Hepatocyte (in vitro differentiated cells): ENCODE measurements around the gene SLC36A4. TPM values are rescaled to one million over a fixed set of nuclear protein-coding genes. Genes with fewer than 3 reads are reported as not detected.

ENCODE experiments used
- DNase-seq: peaks from one replicate; pipeline ENCODE4 v3.0.0-alpha.2; 2016; ENCODE audit warnings: low spot score
- H2AFZ ChIP-seq: fragments of 200-600 bp; sonication (generic); 2 replicates; pipeline ENCODE4 v1.6.0; 2016; ENCODE audit warnings: antibody characterized with exemption, mild to moderate bottlenecking
- H3K27ac ChIP-seq: fragments of 200-600 bp; sonication (generic); 2 replicates; pipeline ENCODE4 v1.5.1; 2016; ENCODE audit warnings: mild to moderate bottlenecking
- H3K27me3 ChIP-seq: fragments of 200-600 bp; sonication (generic); 2 replicates; pipeline ENCODE4 v1.6.1; 2016
- H3K36me3 ChIP-seq: fragments of 200-600 bp; sonication (generic); replicated peaks from 2 replicates; pipeline ENCODE4 v1.5.1; 2016; ENCODE audit warnings: low read depth; ENCODE audit not compliant: insufficient read depth
- H3K4me1 ChIP-seq: fragments of 200-600 bp; sonication (generic); 2 replicates; pipeline ENCODE4 v1.5.1; 2016; ENCODE audit warnings: mild to moderate bottlenecking, moderate library complexity; ENCODE audit not compliant: insufficient read depth
- H3K4me2 ChIP-seq: fragments of 200-600 bp; sonication (generic); 2 replicates; pipeline ENCODE4 v1.6.0; 2016
- H3K4me3 ChIP-seq: fragments of 200-600 bp; sonication (generic); 2 replicates; pipeline ENCODE4 v1.5.1; 2016; ENCODE audit warnings: mild to moderate bottlenecking
- H3K79me2 ChIP-seq: fragments of 200-600 bp; sonication (generic); 2 replicates; pipeline ENCODE4 v1.6.0; 2017; ENCODE audit warnings: mild to moderate bottlenecking
- H3K9me2 ChIP-seq: fragments of 200-600 bp; sonication (generic); replicated peaks from 2 replicates; pipeline ENCODE4 v1.6.0; 2017; ENCODE audit warnings: mild to moderate bottlenecking; ENCODE audit not compliant: insufficient read depth
- H3K9me3 ChIP-seq: fragments of 200-600 bp; sonication (generic); 2 replicates; pipeline ENCODE4 v1.5.1; 2016; ENCODE audit warnings: low read depth, mild to moderate bottlenecking
- H4K20me1 ChIP-seq: fragments of 200-600 bp; sonication (generic); 2 replicates; pipeline ENCODE4 v1.6.0; 2016; ENCODE audit warnings: mild to moderate bottlenecking; ENCODE audit not compliant: insufficient read depth, poor library complexity, severe bottlenecking
- EZH2 ChIP-seq: fragments of 200-600 bp; sonication (generic); IDR thresholded peaks from 2 replicates; pipeline ENCODE4 v1.6.1; 2016; ENCODE audit warnings: antibody characterized with exemption, mild to moderate bottlenecking, borderline replicate concordance
- EZH2phosphoT487 ChIP-seq: fragments of 200-600 bp; sonication (generic); IDR thresholded peaks from one replicate; pipeline ENCODE4 v1.6.1; 2018; ENCODE audit warnings: antibody characterized with exemption, mild to moderate bottlenecking, low read depth, moderate library complexity; ENCODE audit not compliant: unreplicated experiment, severe bottlenecking
- WGBS: methylation state at CpG from one replicate; pipeline ENCODE4 v1.1.6; 2016; ENCODE audit warnings: low lambda C conversion rate; ENCODE audit errors: missing lambda C conversion rate; 5-methylcytosine and 5-hydroxymethylcytosine counted together
- polyA plus RNA-seq: library from polyadenylated mRNA; unstranded; fragments of >200 nt; fragmentation: Nextera tagmentation; extraction: Ambion mirVana; gene quantifications from 2 replicates; pipeline ENCODE4 v1.2.1, GENCODE V29; 2016
- total RNA-seq: library from RNA; depleted of rRNA; stranded (reverse); fragments of >200 nt; gene quantifications from 2 replicates; pipeline ENCODE4 v1.2.3, GENCODE V29; 2014
- TF ChIP-seq, protein P1 (sequence below): fragments of 200-600 bp; sonication (generic); IDR thresholded peaks from 2 replicates; pipeline ENCODE4 v1.5.1; 2016; ENCODE audit warnings: antibody characterized with exemption, mild to moderate bottlenecking; ENCODE audit not compliant: poor library complexity

Gene SLC36A4
- total and polyA plus RNA-seq, 2 experiments from 2014 or later: 17.6 to 18.4 TPM

GRCh38 chr11:93229876-93230275 lies 32.1 kb upstream of the SLC36A4 start:
- H3K27ac ChIP-seq: no peak overlapping the region
- H3K4me3 ChIP-seq: no peak overlapping the region
- WGBS: 97% methylated on average over 1 of the region's 1 CpG
- DNase-seq: no peak
- H3K36me3 ChIP-seq: no peaks in the 10 kb centered on the region
- H3K27me3 ChIP-seq: no peaks in the 10 kb centered on the region
- H3K9me3 ChIP-seq: no peaks in the 10 kb centered on the region
- H3K9me2 ChIP-seq: no peaks in the 10 kb centered on the region
- TF ChIP-seq EZH2: no peak
- TF ChIP-seq EZH2phosphoT487: no peak
- TF ChIP-seq, protein P1, sequence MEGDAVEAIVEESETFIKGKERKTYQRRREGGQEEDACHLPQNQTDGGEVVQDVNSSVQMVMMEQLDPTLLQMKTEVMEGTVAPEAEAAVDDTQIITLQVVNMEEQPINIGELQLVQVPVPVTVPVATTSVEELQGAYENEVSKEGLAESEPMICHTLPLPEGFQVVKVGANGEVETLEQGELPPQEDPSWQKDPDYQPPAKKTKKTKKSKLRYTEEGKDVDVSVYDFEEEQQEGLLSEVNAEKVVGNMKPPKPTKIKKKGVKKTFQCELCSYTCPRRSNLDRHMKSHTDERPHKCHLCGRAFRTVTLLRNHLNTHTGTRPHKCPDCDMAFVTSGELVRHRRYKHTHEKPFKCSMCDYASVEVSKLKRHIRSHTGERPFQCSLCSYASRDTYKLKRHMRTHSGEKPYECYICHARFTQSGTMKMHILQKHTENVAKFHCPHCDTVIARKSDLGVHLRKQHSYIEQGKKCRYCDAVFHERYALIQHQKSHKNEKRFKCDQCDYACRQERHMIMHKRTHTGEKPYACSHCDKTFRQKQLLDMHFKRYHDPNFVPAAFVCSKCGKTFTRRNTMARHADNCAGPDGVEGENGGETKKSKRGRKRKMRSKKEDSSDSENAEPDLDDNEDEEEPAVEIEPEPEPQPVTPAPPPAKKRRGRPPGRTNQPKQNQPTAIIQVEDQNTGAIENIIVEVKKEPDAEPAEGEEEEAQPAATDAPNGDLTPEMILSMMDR: no peak
- H3K4me2 ChIP-seq: no peak overlapping the region
- H4K20me1 ChIP-seq: no peaks in the 10 kb centered on the region
- no peaks in the 10 kb centered on the region for H3K4me1 ChIP-seq
- H3K79me2 ChIP-seq: no peaks in the 10 kb centered on the region
- H2AFZ ChIP-seq: no peak overlapping the region

DNA sequence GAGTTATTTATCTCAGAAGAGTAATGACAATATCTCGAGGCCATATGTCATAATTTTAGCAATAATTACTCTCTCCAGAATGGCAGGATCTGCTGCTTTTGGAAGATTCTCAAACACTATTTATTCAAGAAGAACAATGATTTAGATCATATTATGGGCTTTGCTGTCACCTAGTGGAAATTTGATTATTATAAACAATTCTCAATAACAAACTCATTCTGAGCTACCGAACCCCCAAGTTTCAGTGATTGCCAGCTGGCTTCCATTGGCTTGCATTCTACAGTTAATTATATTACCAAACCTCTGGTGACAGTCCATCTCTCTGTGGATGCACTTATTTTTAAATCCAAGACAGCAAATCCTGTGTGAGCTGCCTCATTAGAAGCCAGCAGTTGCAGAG lies 27.9 kb upstream of the SLC36A4 start:
- H3K9me3 ChIP-seq: no peaks in the 10 kb centered on the region
- H2AFZ ChIP-seq: no peak overlapping the region
- 52% methylated on average over 2 of the region's 2 CpGs for WGBS
- H3K27ac ChIP-seq: no peak overlapping the region
- no peak overlapping the region for H3K4me2 ChIP-seq
- H3K4me1 ChIP-seq: no peaks in the 10 kb centered on the region
- H3K36me3 ChIP-seq: no peaks in the 10 kb centered on the region
- TF ChIP-seq EZH2 (no peak), EZH2phosphoT487 (no peak)
- TF ChIP-seq, protein P1: peak; percentile 48
- no peaks in the 10 kb centered on the region for H3K9me2 ChIP-seq
- H4K20me1 ChIP-seq: no peaks in the 10 kb centered on the region
- no peaks in the 10 kb centered on the region for H3K79me2 ChIP-seq
- no peak overlapping the region for H3K4me3 ChIP-seq
- DNase-seq: no peak
- H3K27me3 ChIP-seq: no peaks in the 10 kb centered on the region

DNA sequence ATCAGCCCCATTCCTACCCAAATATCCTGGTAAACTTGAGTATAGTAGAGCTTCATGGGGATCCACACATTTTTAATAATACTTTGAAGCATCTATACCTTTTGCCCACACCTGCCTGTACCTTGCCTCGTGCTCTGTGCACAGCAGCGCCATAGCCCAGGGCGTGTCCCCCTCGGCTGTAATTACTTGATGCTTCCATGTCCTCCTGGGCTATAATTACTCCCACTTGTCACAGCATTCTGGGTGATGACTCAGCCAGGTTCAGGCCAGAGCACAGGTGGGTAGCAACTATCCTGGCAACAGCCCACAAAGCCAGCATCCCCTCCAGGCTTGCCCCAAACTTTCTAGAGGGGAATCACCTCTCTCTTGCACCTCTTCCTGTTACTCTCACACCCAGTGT lies 23.7 kb upstream of the SLC36A4 start:
- Histone ChIP-seq H3K4me3 (no peak overlapping the region), H3K27ac (no peak overlapping the region), H3K9me3 (no peaks in the 10 kb centered on the region), H3K27me3 (no peaks in the 10 kb centered on the region), H3K9me2 (no peaks in the 10 kb centered on the region), H2AFZ (no peak overlapping the region), H3K4me1 (peaks cover 4% of the 10 kb centered on the region), H4K20me1 (no peaks in the 10 kb centered on the region), H3K36me3 (no peaks in the 10 kb centered on the region), H3K79me2 (no peaks in the 10 kb centered on the region), H3K4me2 (no peak overlapping the region)
- WGBS: 68% methylated on average over 4 of the region's 4 CpGs
- DNase-seq: peak; percentile 11
- TF ChIP-seq, protein P1: no peak
- no peak for TF ChIP-seq EZH2
- no peak for TF ChIP-seq EZH2phosphoT487

- Histone ChIP-seq H4K20me1 (no peaks in the 10 kb centered on the region), H3K27me3 (no peaks in the 10 kb centered on the region), H3K4me2 (no peak overlapping the region), H3K9me3 (no peaks in the 10 kb centered on the region), H3K79me2 (no peaks in the 10 kb centered on the region), H3K36me3 (no peaks in the 10 kb centered on the region), H3K27ac (no peak overlapping the region), H3K4me3 (no peak overlapping the region), H3K4me1 (peaks cover 4% of the 10 kb centered on the region), H3K9me2 (no peaks in the 10 kb centered on the region), H2AFZ (no peak overlapping the region)
- no peak for DNase-seq
- TF ChIP-seq EZH2 (no peak), EZH2phosphoT487 (no peak)
- TF ChIP-seq, protein P1: no peak
Observed at GRCh38 chr11:93220078-93220477, 22.3 kb upstream of the SLC36A4 start.
